ENCODE measurements around the gene SOX11. TPM values are rescaled to one million over a fixed set of nuclear protein-coding genes. Genes with fewer than 3 reads are reported as not detected.

Gene SOX11
- total RNA-seq, 1 donor from 2014 or later, result 0.03 TPM

DNA sequence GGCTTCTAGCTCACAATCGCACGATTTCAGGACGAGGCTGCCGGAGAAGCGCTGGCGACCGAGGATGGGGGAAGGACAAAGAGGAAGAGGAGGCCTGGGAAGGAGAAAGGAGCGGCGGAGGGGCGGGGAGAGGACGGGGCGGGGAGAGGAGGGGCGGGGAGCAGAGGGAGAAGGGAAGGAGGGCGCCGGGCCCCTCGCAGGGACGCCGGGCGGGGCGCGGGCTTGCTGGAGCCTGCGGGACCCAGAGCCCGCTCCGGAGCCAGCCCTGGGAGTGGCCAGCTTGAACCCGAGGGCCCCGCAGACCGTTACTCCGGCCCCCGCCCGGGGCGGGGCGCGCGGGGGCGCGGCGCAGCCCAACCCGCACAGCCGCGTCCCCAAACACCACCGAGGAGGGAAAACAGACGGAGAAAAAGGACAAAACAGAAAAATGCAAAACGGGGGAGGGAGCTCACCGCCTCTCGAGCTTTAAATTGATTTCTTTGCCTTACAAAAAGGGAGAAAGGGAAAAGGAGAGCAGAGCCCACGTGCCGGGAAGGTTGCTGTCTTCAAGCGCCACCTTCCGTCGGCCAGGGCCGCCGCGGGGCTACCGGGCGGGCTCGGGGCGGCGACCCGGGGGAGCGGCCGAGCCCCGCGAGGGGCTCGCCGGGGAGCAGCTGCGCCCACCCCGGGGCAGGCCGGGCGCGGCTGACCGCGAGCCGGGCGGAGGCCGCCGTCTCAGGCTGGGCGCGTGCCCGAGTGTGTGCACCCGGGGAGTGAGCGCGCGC, 781 bp upstream of the SOX11 start:
- no peak for DNase-seq (ENCODE audit: low spot score)

DNA sequence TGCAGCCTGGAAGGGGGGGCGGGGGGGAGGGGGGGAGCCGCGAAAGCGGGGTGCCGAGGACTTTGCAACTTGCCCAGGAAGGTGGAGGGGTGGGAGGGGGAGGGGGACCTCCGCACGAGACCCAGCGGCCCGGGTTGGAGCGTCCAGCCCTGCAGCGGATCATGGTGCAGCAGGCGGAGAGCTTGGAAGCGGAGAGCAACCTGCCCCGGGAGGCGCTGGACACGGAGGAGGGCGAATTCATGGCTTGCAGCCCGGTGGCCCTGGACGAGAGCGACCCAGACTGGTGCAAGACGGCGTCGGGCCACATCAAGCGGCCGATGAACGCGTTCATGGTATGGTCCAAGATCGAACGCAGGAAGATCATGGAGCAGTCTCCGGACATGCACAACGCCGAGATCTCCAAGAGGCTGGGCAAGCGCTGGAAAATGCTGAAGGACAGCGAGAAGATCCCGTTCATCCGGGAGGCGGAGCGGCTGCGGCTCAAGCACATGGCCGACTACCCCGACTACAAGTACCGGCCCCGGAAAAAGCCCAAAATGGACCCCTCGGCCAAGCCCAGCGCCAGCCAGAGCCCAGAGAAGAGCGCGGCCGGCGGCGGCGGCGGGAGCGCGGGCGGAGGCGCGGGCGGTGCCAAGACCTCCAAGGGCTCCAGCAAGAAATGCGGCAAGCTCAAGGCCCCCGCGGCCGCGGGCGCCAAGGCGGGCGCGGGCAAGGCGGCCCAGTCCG, 540 bp downstream of the SOX11 start:
- no peak for DNase-seq (ENCODE audit: low spot score)

DNA sequence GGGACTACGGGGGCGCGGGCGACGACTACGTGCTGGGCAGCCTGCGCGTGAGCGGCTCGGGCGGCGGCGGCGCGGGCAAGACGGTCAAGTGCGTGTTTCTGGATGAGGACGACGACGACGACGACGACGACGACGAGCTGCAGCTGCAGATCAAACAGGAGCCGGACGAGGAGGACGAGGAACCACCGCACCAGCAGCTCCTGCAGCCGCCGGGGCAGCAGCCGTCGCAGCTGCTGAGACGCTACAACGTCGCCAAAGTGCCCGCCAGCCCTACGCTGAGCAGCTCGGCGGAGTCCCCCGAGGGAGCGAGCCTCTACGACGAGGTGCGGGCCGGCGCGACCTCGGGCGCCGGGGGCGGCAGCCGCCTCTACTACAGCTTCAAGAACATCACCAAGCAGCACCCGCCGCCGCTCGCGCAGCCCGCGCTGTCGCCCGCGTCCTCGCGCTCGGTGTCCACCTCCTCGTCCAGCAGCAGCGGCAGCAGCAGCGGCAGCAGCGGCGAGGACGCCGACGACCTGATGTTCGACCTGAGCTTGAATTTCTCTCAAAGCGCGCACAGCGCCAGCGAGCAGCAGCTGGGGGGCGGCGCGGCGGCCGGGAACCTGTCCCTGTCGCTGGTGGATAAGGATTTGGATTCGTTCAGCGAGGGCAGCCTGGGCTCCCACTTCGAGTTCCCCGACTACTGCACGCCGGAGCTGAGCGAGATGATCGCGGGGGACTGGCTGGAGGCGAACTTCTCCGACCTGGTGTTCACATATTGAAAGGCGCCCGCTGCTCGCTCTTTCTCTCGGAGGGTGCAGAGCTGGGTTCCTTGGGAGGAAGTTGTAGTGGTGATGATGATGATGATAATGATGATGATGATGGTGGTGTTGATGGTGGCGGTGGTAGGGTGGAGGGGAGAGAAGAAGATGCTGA, 1.4 kb downstream of the SOX11 start:
- no peak for DNase-seq (ENCODE audit: low spot score)

DNA sequence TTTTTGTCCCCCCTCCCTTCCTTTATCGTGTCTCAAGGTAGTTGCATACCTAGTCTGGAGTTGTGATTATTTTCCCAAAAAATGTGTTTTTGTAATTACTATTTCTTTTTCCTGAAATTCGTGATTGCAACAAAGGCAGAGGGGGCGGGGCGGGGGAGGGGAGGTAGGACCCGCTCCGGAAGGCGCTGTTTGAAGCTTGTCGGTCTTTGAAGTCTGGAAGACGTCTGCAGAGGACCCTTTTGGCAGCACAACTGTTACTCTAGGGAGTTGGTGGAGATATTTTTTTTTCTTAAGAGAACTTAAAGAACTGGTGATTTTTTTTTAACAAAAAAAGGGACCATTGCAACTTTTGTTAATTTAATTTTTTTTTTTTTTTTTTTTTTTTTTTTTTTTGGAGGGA, 2.1 kb downstream of the SOX11 start:
- no peak for DNase-seq (ENCODE audit: low spot score)

DNA sequence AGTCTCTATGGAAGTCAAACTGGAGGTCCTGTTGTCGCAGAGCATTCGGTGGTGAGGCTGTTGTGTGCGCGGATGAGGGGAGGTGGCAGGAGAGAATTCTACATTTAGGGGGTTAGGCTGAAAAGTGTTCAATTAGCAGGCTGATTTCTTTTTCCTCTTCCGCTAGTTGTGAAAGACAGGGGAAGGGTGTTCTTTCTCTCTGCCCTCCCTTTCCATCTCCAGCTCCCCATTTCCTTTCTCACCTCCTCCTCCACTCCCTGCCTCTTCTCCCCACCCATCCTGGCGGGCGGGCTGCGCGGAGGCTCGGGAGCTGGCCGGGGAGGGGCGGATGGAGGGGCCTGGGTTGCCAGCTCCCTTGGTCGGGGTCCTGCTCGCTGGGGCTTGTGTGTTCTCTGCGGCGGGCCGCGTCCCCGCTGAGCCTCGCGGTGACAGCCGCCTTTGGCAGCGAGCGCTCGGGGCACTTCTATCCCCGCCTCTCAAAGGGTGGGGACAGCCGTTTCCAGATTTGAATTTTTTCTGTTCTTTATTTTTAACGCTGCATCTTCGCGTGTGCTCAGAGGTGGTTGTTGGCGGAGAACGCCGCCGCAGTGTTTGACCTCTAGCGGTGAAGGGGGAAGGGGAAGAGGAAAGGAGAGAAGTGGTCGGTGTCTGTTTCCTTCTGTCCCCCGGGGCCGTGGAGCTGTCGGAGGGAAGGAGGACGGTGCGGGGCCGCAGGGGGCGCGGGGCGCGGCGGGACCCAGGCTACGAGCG, 3.6 kb downstream of the SOX11 start:
- no peak for DNase-seq (ENCODE audit: low spot score)

DNA sequence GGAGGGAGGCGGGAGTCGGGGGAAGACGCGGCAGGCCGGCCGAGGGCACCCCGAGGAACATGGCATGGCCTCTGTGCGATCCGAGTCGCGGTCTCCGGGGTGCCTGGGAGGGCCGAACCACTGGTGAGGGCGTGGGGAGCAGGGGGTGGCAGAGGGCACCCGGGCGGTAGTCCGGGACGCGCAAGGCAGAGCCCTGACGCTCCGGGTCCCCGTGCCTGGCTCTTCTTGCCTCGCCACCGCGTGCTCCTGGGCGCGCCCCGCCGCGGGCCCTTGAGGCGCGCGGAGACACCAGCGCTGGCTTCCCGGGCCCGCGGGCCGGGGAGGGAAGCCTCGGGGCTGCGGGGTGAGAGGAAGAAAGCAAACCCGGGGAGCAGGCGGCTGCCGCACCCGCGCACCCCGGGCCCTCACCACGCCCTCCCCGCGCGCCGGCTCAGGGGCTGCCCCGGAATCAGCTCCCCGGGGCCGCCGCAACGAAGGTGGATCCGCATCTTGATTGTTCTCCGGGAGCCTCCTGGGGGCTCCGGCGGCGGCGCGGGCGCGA, 4.3 kb downstream of the SOX11 start:
- DNase-seq (ENCODE audit: low spot score), result no peak

DNA sequence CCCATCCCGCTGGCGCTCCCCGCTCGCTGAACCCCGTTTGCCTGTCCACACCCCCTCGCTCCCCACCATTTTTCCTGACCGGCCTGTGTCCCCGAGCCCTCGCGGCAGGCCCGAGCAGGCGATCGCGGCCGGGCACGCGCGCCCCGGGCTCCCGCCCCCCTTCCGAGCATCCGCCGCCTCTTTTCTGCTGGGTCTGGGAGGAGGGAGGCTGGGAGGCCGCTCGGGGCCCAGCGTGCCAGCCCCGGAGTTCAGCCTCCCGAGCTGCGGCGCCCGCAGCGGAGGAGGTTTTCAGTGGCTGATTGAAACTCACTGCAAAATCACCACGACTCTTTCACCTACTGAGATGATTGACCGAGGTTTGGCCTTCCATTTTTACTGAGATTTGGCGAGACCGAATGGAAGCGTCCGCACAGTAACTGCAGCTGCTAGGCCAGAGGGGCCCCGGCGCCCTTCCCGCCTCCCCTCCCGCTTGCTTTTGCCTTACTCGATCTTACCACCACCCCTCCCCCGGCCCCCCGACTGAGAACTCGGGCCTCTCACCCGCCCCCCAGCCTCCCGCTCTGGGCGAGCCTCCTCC, 4.8 kb downstream of the SOX11 start:
- DNase-seq (ENCODE audit: low spot score), result no peak

DNA sequence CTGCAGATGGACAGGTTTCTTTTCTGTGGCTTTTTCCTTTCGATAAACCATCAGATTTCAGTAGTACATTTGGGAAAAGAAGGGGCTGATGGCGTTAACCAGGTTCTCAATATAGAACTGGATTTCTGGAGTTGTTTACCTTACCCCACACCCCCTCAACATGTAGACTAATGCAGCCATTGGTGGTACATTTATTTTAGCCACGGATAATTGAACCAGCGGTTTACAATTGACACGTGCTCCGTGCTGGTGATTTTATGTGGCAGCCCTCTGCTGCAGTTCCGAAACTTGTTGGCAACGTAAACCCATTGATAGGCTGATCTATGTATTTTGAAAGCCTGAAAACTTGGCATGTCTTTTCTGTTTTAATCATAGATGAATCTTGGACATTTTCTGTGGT, 5.4 kb downstream of the SOX11 start:
- no peak for DNase-seq (ENCODE audit: low spot score)

DNA sequence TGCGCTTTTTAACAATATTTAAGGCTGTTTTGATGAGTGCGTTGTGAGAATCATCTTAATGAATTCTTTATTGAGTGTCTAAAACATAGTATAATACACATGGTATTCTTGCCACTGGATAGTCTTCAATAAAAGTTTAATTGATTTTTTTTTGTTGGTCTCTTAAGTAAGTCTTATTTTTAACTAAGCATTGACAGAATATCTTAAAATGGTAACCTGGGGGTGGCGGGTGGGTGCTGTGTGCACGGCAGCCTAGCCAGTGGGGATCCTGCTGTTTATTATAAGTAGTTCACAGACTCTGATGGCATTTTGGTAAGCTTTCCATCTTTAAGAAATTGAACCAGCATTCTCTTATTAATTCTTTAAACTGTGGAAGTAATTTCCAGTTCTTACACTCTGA, 6.0 kb downstream of the SOX11 start:
- DNase-seq (ENCODE audit: low spot score), result no peak

DNA sequence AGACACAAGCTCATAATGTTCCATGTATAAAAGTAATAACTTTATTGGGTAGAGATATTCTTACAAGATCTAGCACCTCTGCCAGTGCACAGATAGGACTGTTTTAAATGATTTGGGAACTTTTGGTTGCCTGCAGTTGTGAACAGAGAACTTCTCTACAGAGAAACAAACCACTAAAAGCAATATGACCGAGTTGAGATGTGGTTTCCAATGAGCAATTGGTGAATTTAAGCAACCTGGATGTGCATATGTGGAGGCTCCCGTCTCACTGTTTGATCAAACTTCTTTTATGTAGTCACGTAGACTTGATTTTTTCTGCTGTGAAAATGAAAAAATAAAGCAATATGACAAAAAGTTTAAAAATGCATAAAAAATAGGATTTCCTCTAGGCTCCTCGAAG, 7.8 kb downstream of the SOX11 start:
- no peak for DNase-seq (ENCODE audit: low spot score)

DNA sequence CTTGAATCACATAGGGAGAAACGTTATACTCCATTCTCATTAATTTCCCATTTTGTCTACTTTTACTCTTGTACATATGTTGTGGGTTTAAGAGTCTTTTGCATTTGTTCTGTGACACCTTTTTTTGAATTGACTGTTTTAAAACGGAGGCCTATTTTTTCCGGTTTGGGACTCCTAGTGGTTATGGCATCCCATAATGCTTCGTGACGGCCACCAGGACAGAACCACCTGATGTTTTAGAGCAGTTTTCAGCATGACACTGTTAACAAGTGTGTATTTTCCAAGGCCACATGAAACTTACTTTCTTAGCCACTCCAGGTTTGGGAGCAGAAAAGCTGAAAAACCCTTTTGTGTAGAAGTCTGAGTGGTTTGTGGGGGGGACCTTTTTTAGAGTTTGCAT, 8.4 kb downstream of the SOX11 start:
- DNase-seq (ENCODE audit: low spot score), result no peak

DNA sequence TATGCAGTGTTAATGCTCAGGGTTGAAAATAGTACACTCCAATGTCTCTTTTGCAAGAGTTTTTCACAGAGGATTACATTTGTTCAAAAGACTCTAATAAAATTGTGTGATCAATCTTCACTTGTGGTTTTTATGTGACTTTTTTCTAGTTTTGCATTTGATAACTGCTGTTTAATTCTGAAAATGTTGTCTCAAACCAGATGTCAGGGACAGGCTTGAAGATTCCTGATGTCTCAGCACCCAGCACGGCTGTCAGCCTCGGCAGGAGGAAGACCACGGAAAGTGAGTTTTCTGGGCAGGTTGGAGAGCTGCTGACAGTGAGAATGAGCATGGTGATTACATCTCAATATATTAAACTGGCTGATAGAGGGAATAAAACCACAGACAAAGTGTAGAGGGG, 9.1 kb downstream of the SOX11 start:
- DNase-seq (ENCODE audit: low spot score), result no peak

DNA sequence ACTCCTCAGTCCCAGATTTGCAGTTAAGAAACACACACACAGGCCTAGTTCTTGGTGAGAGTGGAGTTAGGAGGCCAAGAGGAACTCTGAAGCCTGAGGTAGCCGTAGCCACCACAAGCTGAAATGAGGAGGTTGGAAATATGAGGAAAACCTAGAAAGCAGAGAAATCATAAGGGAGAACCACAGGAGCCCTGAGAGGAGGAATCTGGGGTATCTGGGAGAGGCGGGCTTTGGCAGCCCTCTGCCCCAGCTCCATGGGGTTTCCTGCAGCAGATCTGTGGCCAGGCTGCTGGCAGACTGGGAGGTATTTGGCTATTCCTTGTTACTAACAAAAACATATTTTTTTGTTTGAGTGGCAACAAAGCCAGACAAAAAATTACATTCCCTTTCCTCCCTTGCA, 11.0 kb downstream of the SOX11 start:
- DNase-seq (ENCODE audit: low spot score), result no peak

DNA sequence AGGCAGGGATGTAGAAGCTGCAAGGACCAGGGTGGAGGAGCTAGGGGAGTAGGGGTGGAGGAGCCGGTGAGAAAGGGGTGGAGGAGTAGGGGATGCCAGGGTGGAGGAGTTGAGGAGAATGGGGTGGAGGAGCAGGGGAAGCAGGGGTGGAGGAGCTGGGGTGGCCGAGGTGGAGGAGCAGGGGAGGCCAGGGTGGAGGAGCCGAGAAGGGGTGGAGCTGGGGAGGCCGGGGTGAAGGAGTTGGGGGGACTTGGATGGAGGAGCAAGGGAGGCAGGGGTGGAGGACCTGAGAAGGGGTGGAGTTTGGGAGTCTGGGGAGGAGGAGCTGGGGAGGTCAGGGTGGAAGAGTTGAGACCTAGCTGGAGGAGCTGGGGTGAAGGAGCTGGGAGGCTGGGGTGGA, 13.3 kb downstream of the SOX11 start:
- DNase-seq (ENCODE audit: low spot score), result no peak

DNA sequence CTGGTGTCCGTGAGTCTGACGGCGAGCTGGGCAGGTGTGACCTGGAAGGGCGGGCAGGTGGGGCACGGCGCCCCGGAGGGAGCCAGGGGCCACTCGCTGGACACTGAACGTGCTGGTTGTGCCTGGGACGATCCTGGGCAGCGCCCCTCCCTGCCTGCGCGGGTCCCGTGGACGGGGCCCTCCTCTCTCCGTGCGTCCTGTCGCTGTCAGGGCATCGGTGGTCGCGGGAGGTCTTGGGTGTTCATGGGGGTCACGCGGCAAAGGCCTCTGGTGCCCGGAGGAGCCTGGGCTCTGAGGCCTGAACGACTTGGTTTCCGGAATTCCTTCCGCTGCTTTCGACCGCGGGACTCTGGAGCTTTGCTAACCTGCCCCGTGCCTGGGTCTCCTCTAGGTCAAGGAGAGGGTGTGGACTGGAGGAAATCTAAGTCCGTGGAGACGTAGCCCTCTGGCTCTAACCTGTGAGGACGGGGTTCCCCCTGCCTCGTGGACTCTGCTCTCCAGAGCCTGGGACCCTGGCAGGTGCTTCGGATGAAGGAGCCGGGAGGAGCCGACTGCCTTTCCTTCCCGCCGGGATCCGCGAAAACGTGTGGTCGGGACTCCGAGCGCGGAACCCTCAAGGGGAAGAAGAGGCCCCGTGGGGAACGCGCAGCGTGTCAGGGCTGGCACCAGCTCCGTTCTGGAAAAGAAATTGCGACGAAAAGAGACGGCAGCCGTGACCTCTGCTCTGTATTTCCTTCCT, 14.7 kb downstream of the SOX11 start:
- no peak for DNase-seq (ENCODE audit: low spot score)

DNA sequence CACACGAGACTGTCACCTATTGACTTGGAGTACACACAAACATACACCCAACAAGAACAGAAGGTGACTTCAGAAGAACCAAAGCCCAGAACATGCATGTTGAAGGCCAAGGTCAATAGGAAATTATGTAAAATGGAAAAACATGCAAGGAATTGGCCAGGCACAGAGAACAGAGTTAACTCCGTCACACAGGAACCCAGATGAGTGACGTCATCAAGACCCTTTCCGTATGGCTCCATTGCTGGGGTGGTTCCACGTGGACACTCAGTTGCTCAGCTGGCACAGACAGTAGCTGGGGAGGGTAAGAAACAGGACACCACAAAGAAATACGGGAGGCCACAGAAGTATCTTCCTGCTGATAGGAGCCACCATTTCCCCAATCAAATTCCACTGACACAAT, 18.4 kb downstream of the SOX11 start:
- no peak for DNase-seq (ENCODE audit: low spot score)

DNA sequence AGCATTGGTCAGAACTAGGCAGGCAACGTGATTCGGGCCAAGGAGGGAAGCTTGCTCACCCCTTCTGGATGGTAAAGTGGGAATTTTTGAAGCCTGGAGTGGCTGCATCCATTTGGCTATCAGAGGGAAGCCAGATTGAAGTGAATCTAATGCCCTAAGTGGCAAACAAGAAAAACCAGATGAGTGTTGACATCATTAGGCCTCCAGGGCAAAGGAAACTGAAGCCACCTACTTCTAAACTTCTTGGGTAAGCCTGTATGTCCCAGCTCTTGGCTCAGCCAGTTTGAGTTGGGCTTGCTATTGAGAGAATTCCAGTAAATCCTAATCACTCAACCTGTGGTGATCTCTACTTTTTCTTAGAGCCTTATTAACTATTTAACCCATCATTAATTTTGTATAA, 20.9 kb downstream of the SOX11 start:
- DNase-seq (ENCODE audit: low spot score), result no peak

DNA sequence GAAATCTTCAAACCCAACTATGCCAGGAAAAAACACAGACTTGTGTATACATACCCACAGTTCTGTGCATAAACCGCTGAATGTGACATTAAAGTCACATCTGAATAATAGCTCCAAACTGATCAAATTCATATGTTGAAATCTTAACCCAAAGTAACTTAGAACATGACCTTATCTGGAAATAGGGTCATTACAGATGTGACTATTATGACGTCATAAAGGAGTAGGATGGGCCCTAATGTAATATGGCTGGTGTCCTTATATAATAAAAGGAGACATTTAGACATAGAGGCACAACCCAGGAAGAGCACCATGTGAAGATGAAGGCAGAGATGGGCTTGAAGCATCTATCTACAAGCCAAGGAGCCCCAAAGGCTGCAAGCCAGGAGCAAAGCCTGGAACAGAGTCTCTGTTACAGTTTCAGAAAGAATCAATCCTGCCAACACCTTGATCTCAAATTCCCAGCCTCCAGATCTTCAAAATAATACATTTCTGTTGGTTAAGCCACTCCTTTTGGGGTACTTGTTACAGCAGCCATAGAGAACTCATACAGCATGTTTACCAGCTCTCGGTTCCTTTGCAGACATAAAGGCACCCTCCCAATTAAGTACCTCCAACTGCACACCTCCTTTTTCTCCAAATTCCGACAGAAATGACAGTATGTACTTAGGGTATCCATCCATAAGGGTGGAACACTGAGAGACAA, 27.6 kb downstream of the SOX11 start:
- no peak for DNase-seq (ENCODE audit: low spot score)

DNA sequence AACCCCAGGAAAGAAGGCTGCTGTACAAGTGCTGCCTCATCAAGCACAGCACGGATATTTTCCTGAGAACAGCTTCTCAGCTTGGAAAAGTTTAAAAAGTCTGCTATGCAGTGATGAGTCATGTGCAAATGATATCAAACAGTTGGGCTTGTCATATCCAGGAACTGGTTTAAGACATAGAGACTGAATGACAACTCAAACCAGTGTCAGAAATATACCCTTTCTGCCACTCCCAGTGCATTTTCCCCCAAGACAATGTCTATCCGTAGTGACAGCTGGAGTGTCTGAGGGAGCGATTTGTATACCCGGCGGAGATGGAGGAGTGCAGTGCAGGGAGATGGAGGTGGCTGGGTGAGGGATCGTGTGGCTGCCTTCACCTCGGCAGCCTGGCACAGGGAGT, 28.2 kb downstream of the SOX11 start:
- no peak for DNase-seq (ENCODE audit: low spot score)

DNA sequence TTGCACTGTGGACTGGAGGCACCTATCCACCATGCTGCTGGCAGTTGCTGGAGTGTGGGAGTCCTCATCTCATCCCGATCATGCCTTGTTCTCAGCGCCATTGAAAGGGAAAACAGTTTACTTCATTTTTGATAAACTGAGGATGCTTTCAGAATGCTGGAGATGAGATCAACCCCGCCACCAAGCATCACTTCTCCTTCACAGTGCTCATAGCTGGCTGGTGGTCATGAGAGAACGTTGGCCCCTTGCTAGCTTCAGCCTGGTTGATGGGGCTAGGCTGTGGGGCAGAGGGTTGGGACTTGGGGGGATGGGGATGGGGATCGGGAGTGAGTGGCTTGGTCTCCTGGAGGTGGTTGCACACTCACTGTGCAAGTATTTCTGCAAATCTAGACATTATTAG, 30.1 kb downstream of the SOX11 start:
- no peak for DNase-seq (ENCODE audit: low spot score)
